AG04449 (cell line): ENCODE measurements around the gene AFDN.
"Not testable (repeated sequence)": the region's sequence is repeated elsewhere in the genome, so short reads cannot be mapped to it uniquely, and the experiment has no call there.

Experiments used
- CTCF ChIA-PET: fragments of 350-600 bp; formaldehyde crosslinking; extraction: SDS; loops from one replicate; lab custom pipeline; 2021; ENCODE audit warnings: antibody characterized with exemption; lab: Yijun Ruan, JAX
- POLR2A ChIA-PET: fragments of 400-600, 350-600 bp; formaldehyde crosslinking; extraction: SDS; loops from one replicate; lab custom pipeline; 2020; ENCODE audit warnings: antibody characterized with exemption, inconsistent platforms; lab: Yijun Ruan, JAX
- DNase-seq: peaks from one replicate; pipeline ENCODE4 v3.0.0-alpha.2; 2010; ENCODE audit warnings: low read depth, low spot score
- H3K4me3 ChIP-seq: 2 replicates; pipeline ENCODE4 v1.5.1; 2011; ENCODE audit warnings: low read depth, mild to moderate bottlenecking, control low read depth, low read length
- TF ChIP-seq, protein P1 (sequence below): IDR thresholded peaks from one replicate; pipeline ENCODE4 v1.5.1; 2011; ENCODE audit warnings: mild to moderate bottlenecking, moderate library complexity, low read length, control low read depth, inconsistent platforms; ENCODE audit not compliant: insufficient read depth; ENCODE audit errors: missing control alignments

Gene AFDN

GRCh38 chr6:168000198-168001028, 173.7 kb downstream of the AFDN start:
- TF ChIP-seq, protein P1, sequence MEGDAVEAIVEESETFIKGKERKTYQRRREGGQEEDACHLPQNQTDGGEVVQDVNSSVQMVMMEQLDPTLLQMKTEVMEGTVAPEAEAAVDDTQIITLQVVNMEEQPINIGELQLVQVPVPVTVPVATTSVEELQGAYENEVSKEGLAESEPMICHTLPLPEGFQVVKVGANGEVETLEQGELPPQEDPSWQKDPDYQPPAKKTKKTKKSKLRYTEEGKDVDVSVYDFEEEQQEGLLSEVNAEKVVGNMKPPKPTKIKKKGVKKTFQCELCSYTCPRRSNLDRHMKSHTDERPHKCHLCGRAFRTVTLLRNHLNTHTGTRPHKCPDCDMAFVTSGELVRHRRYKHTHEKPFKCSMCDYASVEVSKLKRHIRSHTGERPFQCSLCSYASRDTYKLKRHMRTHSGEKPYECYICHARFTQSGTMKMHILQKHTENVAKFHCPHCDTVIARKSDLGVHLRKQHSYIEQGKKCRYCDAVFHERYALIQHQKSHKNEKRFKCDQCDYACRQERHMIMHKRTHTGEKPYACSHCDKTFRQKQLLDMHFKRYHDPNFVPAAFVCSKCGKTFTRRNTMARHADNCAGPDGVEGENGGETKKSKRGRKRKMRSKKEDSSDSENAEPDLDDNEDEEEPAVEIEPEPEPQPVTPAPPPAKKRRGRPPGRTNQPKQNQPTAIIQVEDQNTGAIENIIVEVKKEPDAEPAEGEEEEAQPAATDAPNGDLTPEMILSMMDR, result no peak
- POLR2A ChIA-PET, result no interaction called here
- no peak overlapping the region for H3K4me3 ChIP-seq
- DNase-seq, result no peak
- CTCF ChIA-PET, result no interaction called here

- POLR2A ChIA-PET, result no interaction called here
- CTCF ChIA-PET, result no interaction called here
- no peak for DNase-seq
- TF ChIP-seq, protein P1, result no peak
- H3K4me3 ChIP-seq, result no peak overlapping the region
Observed at GRCh38 chr6:168001029-168001332, 174.3 kb downstream of the AFDN start.

DNA sequence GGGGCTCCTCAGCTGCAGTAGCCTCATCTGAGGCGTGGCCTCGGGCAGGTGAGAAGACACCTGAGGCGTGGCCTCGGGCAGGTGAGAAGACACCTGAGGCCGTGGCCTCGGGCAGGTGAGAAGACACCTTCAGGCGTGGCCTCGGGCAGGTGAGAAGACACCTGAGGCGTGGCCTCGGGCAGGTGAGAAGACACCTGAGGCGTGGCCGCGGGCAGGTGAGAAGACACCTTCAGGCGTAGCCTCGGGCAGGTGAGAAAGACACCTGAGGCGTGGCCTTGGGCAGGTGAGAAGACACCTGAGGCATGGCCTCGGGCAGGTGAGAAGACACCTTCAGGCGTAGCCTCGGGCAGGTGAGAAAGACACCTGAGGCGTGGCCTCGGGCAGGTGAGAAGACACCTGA, 174.8 kb downstream of the AFDN start:
- H3K4me3 ChIP-seq, DNase-seq, CTCF ChIA-PET, POLR2A ChIA-PET: not testable (repeated sequence)

DNA sequence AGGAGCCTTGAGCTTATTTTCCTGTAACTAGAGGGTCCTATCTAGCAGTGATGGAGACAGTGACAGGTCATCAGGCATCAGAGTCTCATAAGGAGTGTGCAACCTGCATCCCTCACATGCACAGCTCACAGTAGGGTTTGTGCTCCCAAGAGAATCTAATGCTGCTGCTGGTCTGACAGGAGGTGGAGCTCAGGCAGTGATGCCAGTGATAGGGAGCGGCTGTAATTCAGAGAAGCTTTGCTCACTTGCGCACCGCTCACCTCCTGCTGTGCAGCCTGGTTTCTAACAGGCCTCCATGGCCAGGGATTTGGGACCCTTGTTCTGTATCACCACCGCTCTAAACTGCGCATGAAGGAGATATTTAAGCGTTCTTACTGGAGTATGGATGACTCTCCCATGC, 176.1 kb downstream of the AFDN start:
- ChIA-PET CTCF (interaction anchor here (0.9 kb wide), 1 partner anchor 30 kb away, joined by 3 read pairs; no protein-coding TSS in a partner anchor), POLR2A (no interaction called here)

GRCh38 chr6:168004023-168004422, 177.3 kb downstream of the AFDN start:
- no peak for DNase-seq
- TF ChIP-seq, protein P1, result no peak
- ChIA-PET CTCF (no interaction called here), POLR2A (no interaction called here)
- no peak overlapping the region for H3K4me3 ChIP-seq

More for the DNA sequence above, 176.1 kb downstream of the AFDN start:
- H3K4me3 ChIP-seq, result no peak overlapping the region
- TF ChIP-seq, protein P1, result no peak
- DNase-seq, result no peak

GRCh38 chr6:168004945-168005344, 178.2 kb downstream of the AFDN start:
- POLR2A ChIA-PET, result no interaction called here
- H3K4me3 ChIP-seq, result no peak overlapping the region

More at GRCh38 chr6:168004945-168005344, 178.2 kb downstream of the AFDN start:
- DNase-seq, result no peak
- CTCF ChIA-PET, result no interaction called here
- TF ChIP-seq, protein P1, result no peak
